Effector memory CD8-positive, alpha-beta T cell (primary cell): ENCODE measurements around the gene CEP164.

Source experiments
- ATAC-seq: fragments of 150-1000 bp; cut with Tn5 transposase; replicated peaks from 2 replicates; pipeline ENCODE4 v1.10.0; 2021; ENCODE audit warnings: mild to moderate bottlenecking, moderate library complexity
- DNase-seq, 3 experiments: peaks; one replicate each; pipeline ENCODE4 v3.0.0; 2021
- H3K27ac Mint-ChIP-seq, 2 donors: one replicate each; pipeline ENCODE4 v1.8.0; 2022; ENCODE audit warnings: mild to moderate bottlenecking in 2 of 2, mixed read lengths in 2 of 2, moderate library complexity in 2 of 2
- H3K27me3 Mint-ChIP-seq, 2 donors: one replicate each; pipeline ENCODE4 v1.8.0; 2022; ENCODE audit warnings: mixed read lengths in 2 of 2
- H3K36me3 Mint-ChIP-seq: one replicate; pipeline ENCODE4 v1.8.0; 2022; ENCODE audit warnings: mild to moderate bottlenecking, moderate library complexity, mixed read lengths; ENCODE audit not compliant: insufficient read depth
- H3K4me1 Mint-ChIP-seq, 2 donors: one replicate each; pipeline ENCODE4 v1.8.0; 2022; ENCODE audit warnings: low read depth in 2 of 2, mixed read lengths in 2 of 2
- H3K4me3 Mint-ChIP-seq, 2 donors: one replicate each; pipeline ENCODE4 v1.8.0; 2022; ENCODE audit warnings: mild to moderate bottlenecking in 2 of 2, mixed read lengths in 2 of 2, moderate library complexity in 2 of 2
- H3K9me3 Mint-ChIP-seq, 2 donors: one replicate each; pipeline ENCODE4 v1.8.0; 2022; ENCODE audit warnings: mixed read lengths in 2 of 2

The CEP164 gene

GRCh38 chr11:117418737-117419481 lies 91.3 kb downstream of the CEP164 start:
- peaks cover 2% of the 10 kb centered on the region for H3K36me3 Mint-ChIP-seq
- no peak overlapping the region for H3K4me3 Mint-ChIP-seq
- ATAC-seq (no peak), DNase-seq (no peak)
- no peak overlapping the region for H3K27ac Mint-ChIP-seq
- no peaks in the 10 kb centered on the region for H3K4me1 Mint-ChIP-seq
- no peaks in the 10 kb centered on the region for H3K9me3 Mint-ChIP-seq
- peaks cover 15 to 50% of the 10 kb centered on the region in 2 donors for H3K27me3 Mint-ChIP-seq

GRCh38 chr11:117419482-117420142 lies 92.0 kb downstream of the CEP164 start:
- H3K4me1 Mint-ChIP-seq: no peaks in the 10 kb centered on the region
- H3K36me3 Mint-ChIP-seq: peaks cover 2% of the 10 kb centered on the region
- peaks cover 15 to 57% of the 10 kb centered on the region in 2 donors for H3K27me3 Mint-ChIP-seq
- H3K9me3 Mint-ChIP-seq: no peaks in the 10 kb centered on the region
- ATAC-seq (no peak), DNase-seq (no peak)
- H3K4me3 Mint-ChIP-seq: no peak overlapping the region
- H3K27ac Mint-ChIP-seq: no peak overlapping the region

- no peak overlapping the region for H3K27ac Mint-ChIP-seq
- H3K36me3 Mint-ChIP-seq: peaks cover 2% of the 10 kb centered on the region
- no peaks in the 10 kb centered on the region for H3K9me3 Mint-ChIP-seq
- no peak overlapping the region for H3K4me3 Mint-ChIP-seq
- H3K4me1 Mint-ChIP-seq: no peaks in the 10 kb centered on the region
- ATAC-seq (no peak), DNase-seq (no peak)
- peaks cover 15 to 62% of the 10 kb centered on the region in 2 donors for H3K27me3 Mint-ChIP-seq
Measured at GRCh38 chr11:117420143-117420485, 92.5 kb downstream of the CEP164 start.

GRCh38 chr11:117420598-117420997 lies 92.9 kb downstream of the CEP164 start:
- Mint-ChIP-seq H3K27ac (no peak overlapping the region), H3K27me3 (peaks cover 15 to 63% of the 10 kb centered on the region in 2 donors), H3K9me3 (no peaks in the 10 kb centered on the region), H3K4me1 (no peaks in the 10 kb centered on the region), H3K36me3 (peaks cover 2% of the 10 kb centered on the region), H3K4me3 (no peak overlapping the region)
- DNase-seq (no peak), ATAC-seq (no peak)

GRCh38 chr11:117421041-117421440 lies 93.4 kb downstream of the CEP164 start:
- H3K9me3 Mint-ChIP-seq: no peaks in the 10 kb centered on the region
- DNase-seq: no peak
- H3K4me3 Mint-ChIP-seq: no peak overlapping the region
- ATAC-seq: no peak
- H3K27me3 Mint-ChIP-seq: peaks cover 15 to 68% of the 10 kb centered on the region in 2 donors
- peaks cover 2% of the 10 kb centered on the region for H3K36me3 Mint-ChIP-seq
- no peaks in the 10 kb centered on the region for H3K4me1 Mint-ChIP-seq
- no peak overlapping the region for H3K27ac Mint-ChIP-seq

- Mint-ChIP-seq H3K4me1 (peaks cover 0 to 3% of the 10 kb centered on the region in 2 donors), H3K27me3 (peaks cover 15 to 71% of the 10 kb centered on the region in 2 donors), H3K4me3 (no peak overlapping the region), H3K36me3 (peaks cover 2% of the 10 kb centered on the region), H3K9me3 (no peaks in the 10 kb centered on the region), H3K27ac (no peak overlapping the region)
- DNase-seq: no peak
- no peak for ATAC-seq
Measured at GRCh38 chr11:117421476-117421875, 93.8 kb downstream of the CEP164 start.

- ATAC-seq (no peak), DNase-seq (no peak)
- Mint-ChIP-seq H3K4me1 (peaks cover 0 to 10% of the 10 kb centered on the region in 2 donors), H3K4me3 (no peak overlapping the region), H3K36me3 (peaks cover 2% of the 10 kb centered on the region), H3K27ac (no peak overlapping the region), H3K27me3 (peaks cover 10 to 71% of the 10 kb centered on the region in 2 donors), H3K9me3 (no peaks in the 10 kb centered on the region)
Measured at GRCh38 chr11:117423046-117423575, 95.5 kb downstream of the CEP164 start.

- peaks cover 10 to 69% of the 10 kb centered on the region in 2 donors for H3K27me3 Mint-ChIP-seq
- no peaks in the 10 kb centered on the region for H3K9me3 Mint-ChIP-seq
- H3K4me1 Mint-ChIP-seq: peaks cover 0 to 10% of the 10 kb centered on the region in 2 donors
- H3K4me3 Mint-ChIP-seq: no peak overlapping the region
- DNase-seq (no peak), ATAC-seq (no peak)
- H3K36me3 Mint-ChIP-seq: peaks cover 2% of the 10 kb centered on the region
- no peak overlapping the region for H3K27ac Mint-ChIP-seq
Measured at GRCh38 chr11:117424781-117425180, 97.1 kb downstream of the CEP164 start.

- no peak for ATAC-seq
- H3K4me1 Mint-ChIP-seq: peaks cover 0 to 10% of the 10 kb centered on the region in 2 donors
Measured at GRCh38 chr11:117425679-117426296, 98.1 kb downstream of the CEP164 start.

GRCh38 chr11:117426297-117426685 lies 98.6 kb downstream of the CEP164 start:
- no peak overlapping the region for H3K27ac Mint-ChIP-seq
- no peaks in the 10 kb centered on the region for H3K9me3 Mint-ChIP-seq
- H3K36me3 Mint-ChIP-seq: peaks cover 2% of the 10 kb centered on the region
- ATAC-seq: peak; percentile 48
- no peak overlapping the region for H3K4me3 Mint-ChIP-seq
- H3K27me3 Mint-ChIP-seq: peaks cover 10 to 65% of the 10 kb centered on the region in 2 donors
- DNase-seq: peak; percentile 58 to 67 (median 61)
- peaks cover 0 to 10% of the 10 kb centered on the region in 2 donors for H3K4me1 Mint-ChIP-seq

More at GRCh38 chr11:117425679-117426296, 98.1 kb downstream of the CEP164 start:
- Mint-ChIP-seq H3K9me3 (no peaks in the 10 kb centered on the region), H3K27me3 (peaks cover 10 to 69% of the 10 kb centered on the region in 2 donors), H3K27ac (no peak overlapping the region), H3K36me3 (peaks cover 2% of the 10 kb centered on the region), H3K4me3 (no peak overlapping the region)
- no peak for DNase-seq

GRCh38 chr11:117426941-117427340 lies 99.3 kb downstream of the CEP164 start:
- H3K27ac Mint-ChIP-seq: no peak overlapping the region
- no peak overlapping the region for H3K4me3 Mint-ChIP-seq
- peaks cover 2% of the 10 kb centered on the region for H3K36me3 Mint-ChIP-seq
- peaks cover 9 to 58% of the 10 kb centered on the region in 2 donors for H3K27me3 Mint-ChIP-seq
- no peaks in the 10 kb centered on the region for H3K9me3 Mint-ChIP-seq
- peaks cover 0 to 10% of the 10 kb centered on the region in 2 donors for H3K4me1 Mint-ChIP-seq
- ATAC-seq (no peak), DNase-seq (no peak)

GRCh38 chr11:117427356-117427874 lies 99.8 kb downstream of the CEP164 start:
- peaks cover 9 to 53% of the 10 kb centered on the region in 2 donors for H3K27me3 Mint-ChIP-seq
- no peak for ATAC-seq
- no peak for DNase-seq
- peaks cover 0 to 10% of the 10 kb centered on the region in 2 donors for H3K4me1 Mint-ChIP-seq
- H3K36me3 Mint-ChIP-seq: peaks cover 2% of the 10 kb centered on the region
- no peak overlapping the region for H3K4me3 Mint-ChIP-seq
- H3K27ac Mint-ChIP-seq: no peak overlapping the region
- no peaks in the 10 kb centered on the region for H3K9me3 Mint-ChIP-seq

- Mint-ChIP-seq H3K27me3 (peaks cover 10 to 44% of the 10 kb centered on the region in 2 donors), H3K36me3 (no peaks in the 10 kb centered on the region), H3K9me3 (no peaks in the 10 kb centered on the region), H3K4me1 (peaks cover 0 to 10% of the 10 kb centered on the region in 2 donors), H3K27ac (no peak overlapping the region), H3K4me3 (no peak overlapping the region)
- no peak for DNase-seq
- no peak for ATAC-seq
Measured at GRCh38 chr11:117428186-117428855, 100.7 kb downstream of the CEP164 start.
